Astrocyte of the spinal cord (primary cell): Measurements from ENCODE around the gene BAZ2B.
A peak's percentile ranks its signal among the peaks of the same experiment; 100 is the strongest.

Source experiments
- DNase-seq: peaks from one replicate; pipeline ENCODE4 v3.0.0; 2011; ENCODE audit warnings: low read depth, low spot score
- H3K4me3 ChIP-seq: 2 replicates; pipeline ENCODE4 v1.5.1; 2011; ENCODE audit warnings: low read depth, mild to moderate bottlenecking, low read length, moderate library complexity
- CTCF ChIP-seq: IDR thresholded peaks from 2 replicates; pipeline ENCODE4 v1.5.1; 2012; ENCODE audit warnings: low read depth, mild to moderate bottlenecking, low read length, inconsistent platforms
- in situ Hi-C: cut with HindIII; loops from 2 replicates; pipeline ENCODE4 v1.10.0; 2017; ENCODE audit warnings: low sequenced_read_pairs

The BAZ2B gene

GRCh38 chr2:159449504-159450124 lies 166.7 kb downstream of the BAZ2B start:
- peak; percentile 13 for DNase-seq
- no peak overlapping the region for H3K4me3 ChIP-seq
- TF ChIP-seq CTCF: no peak
- in situ Hi-C loops: no loop called here

- H3K4me3 ChIP-seq: no peak overlapping the region
- DNase-seq: no peak
- TF ChIP-seq CTCF: no peak
- in situ Hi-C loops: no loop called here
Observed at GRCh38 chr2:159446817-159447216, 169.5 kb downstream of the BAZ2B start.

- no peak overlapping the region for H3K4me3 ChIP-seq
- in situ Hi-C loops: no loop called here
- no peak for DNase-seq
- TF ChIP-seq CTCF: no peak
Observed at GRCh38 chr2:159446201-159446600, 170.1 kb downstream of the BAZ2B start.

- no peak for TF ChIP-seq CTCF
- no peak for DNase-seq
- H3K4me3 ChIP-seq: no peak overlapping the region
- in situ Hi-C loops: no loop called here
Observed at GRCh38 chr2:159445307-159445706, 171.0 kb downstream of the BAZ2B start.

GRCh38 chr2:159444754-159445153 lies 171.6 kb downstream of the BAZ2B start:
- DNase-seq: no peak
- H3K4me3 ChIP-seq: no peak overlapping the region
- no peak for TF ChIP-seq CTCF
- in situ Hi-C loops: no loop called here

- no peak overlapping the region for H3K4me3 ChIP-seq
- TF ChIP-seq CTCF: no peak
- DNase-seq: no peak
- in situ Hi-C loops: no loop called here
Observed at GRCh38 chr2:159442159-159442852, 174.0 kb downstream of the BAZ2B start.
